ENCODE data around the gene RPTOR.
"Not testable (repeated sequence)": the region's sequence is repeated elsewhere in the genome, so short reads cannot be mapped to it uniquely, and the experiment has no call there.

The RPTOR gene

DNA sequence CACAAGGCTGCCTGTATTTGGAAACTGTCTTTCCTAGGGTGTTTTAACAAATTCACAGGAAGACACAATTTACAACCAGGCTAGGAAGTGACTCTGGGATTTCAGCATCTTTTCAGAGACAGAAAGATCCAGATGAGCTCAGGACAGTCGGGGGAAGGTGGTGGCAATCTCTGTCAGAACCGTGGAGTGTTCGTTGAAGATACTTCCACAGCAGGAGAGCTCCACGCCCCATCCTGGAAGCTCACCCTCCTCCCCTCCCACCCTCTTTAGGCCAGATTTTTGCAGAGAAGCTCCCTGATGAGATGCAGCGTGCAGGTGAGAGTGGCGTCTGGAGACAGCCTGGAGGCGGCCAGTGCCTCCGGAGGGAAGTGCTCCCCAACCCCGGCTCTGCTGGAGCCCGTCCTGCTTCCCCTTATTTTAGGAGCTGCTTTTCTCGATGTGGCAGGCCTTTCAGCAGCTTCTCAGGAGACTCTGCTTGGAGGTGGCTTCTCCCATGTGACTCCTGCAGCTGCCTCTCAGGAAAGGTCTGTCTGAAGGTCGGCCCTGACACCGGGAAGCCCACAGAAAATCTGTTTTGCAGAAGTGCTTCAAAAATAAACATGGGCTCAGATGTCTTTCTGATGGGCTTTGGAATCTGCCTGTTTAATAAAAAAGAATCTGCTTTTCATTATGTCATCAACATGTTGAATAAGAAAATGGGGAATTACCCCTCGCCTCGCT is 260.6 kb downstream of the RPTOR start:
- Histone ChIP-seq H3K36me3 (ENCODE audit: control insufficient read depth, insufficient read depth, low read length) (no peaks in the 10 kb centered on the region; the same call in 1 of the 2 replicates), H3K9me3 (ENCODE audit: control insufficient read depth, insufficient read depth, low read length) (no peaks in the 10 kb centered on the region), H3K27ac (ENCODE audit: low read length) (no peak overlapping the region), H3K4me3 (ENCODE audit: low read length) (no peak overlapping the region), H3K27me3 (ENCODE audit: control insufficient read depth, insufficient read depth, low read length) (no peaks in the 10 kb centered on the region), H3K4me1 (ENCODE audit: control insufficient read depth, insufficient read depth, low read length) (no peaks in the 10 kb centered on the region; the same call in 1 of the 2 replicates)
- WGBS (ENCODE audit: insufficient coverage, insufficient read length), result no CpG with 5 or more reads among the region's 15 CpGs
- DNase-seq (ENCODE audit: low read depth, low spot score), result no peak

DNA sequence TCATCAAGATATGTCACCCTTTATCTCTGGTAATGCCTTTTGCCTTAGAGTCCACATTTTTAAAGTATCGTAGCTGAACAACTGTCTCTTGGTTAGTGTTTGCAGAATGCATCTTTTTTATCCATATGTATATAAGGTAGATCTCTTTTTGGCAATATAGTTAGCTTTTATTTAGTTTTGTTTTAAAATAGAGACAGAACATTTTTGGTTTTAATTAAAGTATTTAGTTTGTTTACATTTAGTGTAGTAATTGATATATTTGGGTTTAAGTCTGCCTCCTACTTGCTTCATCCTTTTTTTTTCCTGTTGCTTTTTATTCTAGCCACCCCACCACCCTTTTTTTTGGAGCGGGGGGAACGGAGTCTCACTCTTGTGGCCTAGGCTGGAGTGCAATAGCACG is 262.4 kb downstream of the RPTOR start:
- no peak for DNase-seq (ENCODE audit: low read depth, low spot score)
- no peak overlapping the region for H3K27ac ChIP-seq (ENCODE audit: low read length)
- no peaks in the 10 kb centered on the region; the same call in 1 of the 2 replicates for H3K4me1 ChIP-seq (ENCODE audit: control insufficient read depth, insufficient read depth, low read length)
- no peaks in the 10 kb centered on the region for H3K27me3 ChIP-seq (ENCODE audit: control insufficient read depth, insufficient read depth, low read length)
- no CpG with 5 or more reads among the region's 4 CpGs for WGBS (ENCODE audit: insufficient coverage, insufficient read length)
- no peaks in the 10 kb centered on the region for H3K9me3 ChIP-seq (ENCODE audit: control insufficient read depth, insufficient read depth, low read length)
- no peaks in the 10 kb centered on the region for H3K36me3 ChIP-seq (ENCODE audit: control insufficient read depth, insufficient read depth, low read length)
- H3K4me3 ChIP-seq (ENCODE audit: low read length), result no peak overlapping the region

DNA sequence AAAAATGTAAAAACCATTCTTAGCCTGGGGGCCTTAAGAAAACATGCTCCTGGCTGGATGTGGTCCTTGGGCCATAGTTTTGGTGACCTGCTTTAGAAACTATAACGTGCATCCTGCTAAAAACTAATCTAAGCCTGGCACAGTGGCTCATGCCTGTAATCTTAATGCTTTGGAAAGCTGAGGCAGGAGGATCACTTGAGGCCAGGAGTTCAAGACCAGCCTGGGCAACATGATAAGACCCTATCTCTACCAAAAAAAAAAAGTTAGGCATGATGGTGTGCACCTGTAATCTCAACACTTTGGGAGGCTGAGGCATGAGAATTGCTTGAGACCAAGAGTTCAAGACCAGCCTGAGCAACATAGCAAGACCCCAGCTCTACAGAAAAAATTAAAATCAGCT is 263.2 kb downstream of the RPTOR start:
- no CpG with 5 or more reads among the region's 1 CpG for WGBS (ENCODE audit: insufficient coverage, insufficient read length)
- no peaks in the 10 kb centered on the region for H3K36me3 ChIP-seq (ENCODE audit: control insufficient read depth, insufficient read depth, low read length)

DNA sequence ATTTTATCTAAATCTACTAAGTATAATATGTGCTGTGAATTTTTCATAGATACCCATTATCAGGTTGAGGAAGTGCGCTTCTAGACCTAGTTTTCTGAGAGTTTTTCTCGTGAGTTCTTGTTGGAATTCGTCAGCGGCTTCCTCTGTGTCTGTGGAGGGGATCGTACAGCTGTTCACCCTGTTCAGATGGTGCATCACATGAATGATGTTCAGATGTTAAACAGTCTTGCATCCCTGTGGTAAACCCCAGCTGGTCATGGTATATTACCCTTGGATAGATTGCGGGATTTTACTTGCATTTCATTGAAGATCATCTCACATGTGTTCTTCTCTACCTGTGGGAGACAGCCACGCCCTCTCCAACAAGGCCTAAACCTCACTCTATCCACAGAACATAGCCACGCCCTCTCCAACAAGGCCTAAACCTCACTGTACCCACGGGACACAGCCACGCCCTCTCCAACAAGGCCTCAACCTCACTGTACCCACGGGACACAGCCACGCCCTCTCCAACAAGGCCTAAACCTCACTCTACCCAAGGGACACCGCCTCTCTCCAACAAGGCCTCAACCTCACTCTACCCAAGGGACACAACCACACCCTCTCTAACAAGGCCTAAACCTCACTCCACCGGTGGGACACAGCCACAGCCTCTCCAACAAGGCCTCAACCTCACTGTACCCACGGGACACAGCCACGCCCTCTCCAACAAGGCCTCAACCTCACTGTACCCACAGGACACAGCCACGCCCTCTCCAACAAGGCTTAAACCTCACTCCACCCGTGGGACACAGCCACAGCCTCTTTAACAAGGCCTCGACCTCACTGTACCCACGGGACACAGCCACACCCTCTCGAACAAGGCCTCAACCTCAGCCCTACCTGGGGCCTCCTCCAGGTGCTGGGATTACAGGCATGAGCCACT is 266.8 kb downstream of the RPTOR start:
- no peak overlapping the region for H3K4me3 ChIP-seq (ENCODE audit: low read length)
- H3K36me3 ChIP-seq (ENCODE audit: control insufficient read depth, insufficient read depth, low read length), result no peaks in the 10 kb centered on the region
- no peaks in the 10 kb centered on the region for H3K9me3 ChIP-seq (ENCODE audit: control insufficient read depth, insufficient read depth, low read length)
- no peak for DNase-seq (ENCODE audit: low read depth, low spot score)
- no peaks in the 10 kb centered on the region for H3K27me3 ChIP-seq (ENCODE audit: control insufficient read depth, insufficient read depth, low read length)
- H3K27ac ChIP-seq (ENCODE audit: low read length), result no peak overlapping the region
- no peaks in the 10 kb centered on the region for H3K4me1 ChIP-seq (ENCODE audit: control insufficient read depth, insufficient read depth, low read length)
- no CpG with 5 or more reads among the region's 21 CpGs for WGBS (ENCODE audit: insufficient coverage, insufficient read length)

More for the DNA sequence above, 263.2 kb downstream of the RPTOR start:
- Histone ChIP-seq H3K9me3 (ENCODE audit: control insufficient read depth, insufficient read depth, low read length) (no peaks in the 10 kb centered on the region), H3K27ac (ENCODE audit: low read length) (no peak overlapping the region), H3K4me3 (ENCODE audit: low read length) (no peak overlapping the region), H3K27me3 (ENCODE audit: control insufficient read depth, insufficient read depth, low read length) (no peaks in the 10 kb centered on the region), H3K4me1 (ENCODE audit: control insufficient read depth, insufficient read depth, low read length) (no peaks in the 10 kb centered on the region; the same call in 1 of the 2 replicates)
- DNase-seq (ENCODE audit: low read depth, low spot score), result no peak

DNA sequence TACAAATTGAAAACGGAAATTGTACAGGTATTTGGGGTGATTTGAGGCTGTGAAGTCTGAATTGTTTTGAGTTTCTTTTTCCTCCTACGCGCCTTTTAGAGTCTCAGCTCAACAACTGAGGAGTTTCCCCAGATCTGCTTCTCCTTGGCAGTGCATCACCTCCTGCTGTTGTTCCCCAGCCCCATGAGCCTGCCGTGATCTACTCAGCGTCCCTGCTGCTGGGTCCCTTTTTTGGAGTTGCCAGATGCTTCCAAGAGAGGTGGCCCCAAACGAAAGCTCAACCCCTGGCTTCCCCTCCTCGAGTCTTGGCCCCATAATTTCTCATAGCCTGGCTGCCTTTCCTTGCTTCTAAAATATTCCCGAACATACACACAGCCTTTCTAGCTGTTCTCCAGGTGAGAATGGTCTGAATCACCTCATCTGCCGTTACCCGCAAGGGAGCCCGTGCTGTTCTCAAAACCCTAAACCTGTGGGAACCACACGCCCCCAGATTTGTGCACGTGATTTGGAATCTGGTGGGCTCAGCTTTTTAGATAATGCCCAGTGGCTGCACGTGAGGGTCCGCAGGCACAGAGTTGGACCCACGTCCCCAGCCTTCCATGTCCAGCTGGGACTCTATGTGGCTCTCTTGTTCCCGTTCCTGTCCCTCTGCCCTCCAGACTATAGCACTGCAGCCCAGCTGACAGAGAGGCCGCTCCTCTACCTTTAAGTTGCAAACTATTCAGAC is 267.9 kb downstream of the RPTOR start:
- no peak overlapping the region for H3K27ac ChIP-seq (ENCODE audit: low read length)
- WGBS (ENCODE audit: insufficient coverage, insufficient read length), result no CpG with 5 or more reads among the region's 18 CpGs
- H3K4me3 ChIP-seq (ENCODE audit: low read length), result no peak overlapping the region
- H3K9me3 ChIP-seq (ENCODE audit: control insufficient read depth, insufficient read depth, low read length), result no peaks in the 10 kb centered on the region
- no peaks in the 10 kb centered on the region for H3K4me1 ChIP-seq (ENCODE audit: control insufficient read depth, insufficient read depth, low read length)
- no peaks in the 10 kb centered on the region for H3K27me3 ChIP-seq (ENCODE audit: control insufficient read depth, insufficient read depth, low read length)
- H3K36me3 ChIP-seq (ENCODE audit: control insufficient read depth, insufficient read depth, low read length), result no peaks in the 10 kb centered on the region
- DNase-seq (ENCODE audit: low read depth, low spot score), result no peak

DNA sequence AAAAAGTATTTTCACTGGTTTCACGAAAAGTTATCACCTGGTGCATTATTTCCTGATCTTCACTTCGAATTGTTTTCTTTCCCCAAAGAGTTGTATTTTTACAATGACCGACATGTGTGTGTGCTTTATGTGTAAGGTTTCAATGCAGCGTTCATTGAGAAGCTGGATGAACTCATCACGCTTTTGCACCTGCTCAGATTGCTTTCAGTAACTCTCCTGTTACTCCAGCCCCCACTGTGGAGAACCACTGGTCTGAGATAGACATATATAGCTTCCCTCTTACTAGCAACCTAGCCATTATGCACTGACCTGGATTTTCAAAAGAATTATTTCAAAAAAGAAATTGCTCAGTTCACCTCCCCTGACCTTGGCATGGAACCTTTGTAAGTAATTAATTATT is 268.7 kb downstream of the RPTOR start:
- H3K4me1 ChIP-seq (ENCODE audit: control insufficient read depth, insufficient read depth, low read length), result no peaks in the 10 kb centered on the region
- no peaks in the 10 kb centered on the region for H3K27me3 ChIP-seq (ENCODE audit: control insufficient read depth, insufficient read depth, low read length)
- no peak overlapping the region for H3K4me3 ChIP-seq (ENCODE audit: low read length)
- no peak overlapping the region for H3K27ac ChIP-seq (ENCODE audit: low read length)
- no CpG with 5 or more reads among the region's 5 CpGs for WGBS (ENCODE audit: insufficient coverage, insufficient read length)
- DNase-seq (ENCODE audit: low read depth, low spot score), result no peak
- no peaks in the 10 kb centered on the region for H3K9me3 ChIP-seq (ENCODE audit: control insufficient read depth, insufficient read depth, low read length)
- no peaks in the 10 kb centered on the region for H3K36me3 ChIP-seq (ENCODE audit: control insufficient read depth, insufficient read depth, low read length)

DNA sequence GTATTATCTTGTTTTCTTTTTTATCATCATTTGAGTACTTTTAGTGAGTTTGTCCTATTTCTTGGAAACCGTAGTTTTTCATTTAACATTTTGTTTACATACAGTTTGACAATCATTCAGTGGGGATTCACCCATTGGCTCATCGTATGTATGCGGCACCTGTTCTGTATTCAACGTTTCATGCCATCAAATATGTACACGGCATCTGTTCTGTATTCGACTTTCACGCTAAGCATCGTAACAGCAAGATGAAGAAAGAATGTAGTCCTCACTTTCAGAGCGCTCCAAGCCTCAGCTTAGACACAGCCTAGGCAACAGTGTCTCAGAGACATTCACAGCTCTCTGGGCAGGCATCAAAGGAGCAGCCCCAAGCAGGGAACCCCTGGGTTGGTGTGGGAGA is 269.9 kb downstream of the RPTOR start:
- H3K4me1 ChIP-seq (ENCODE audit: control insufficient read depth, insufficient read depth, low read length), result no peaks in the 10 kb centered on the region
- no peaks in the 10 kb centered on the region for H3K9me3 ChIP-seq (ENCODE audit: control insufficient read depth, insufficient read depth, low read length)
- DNase-seq (ENCODE audit: low read depth, low spot score), result no peak
- no peak overlapping the region for H3K4me3 ChIP-seq (ENCODE audit: low read length)
- WGBS (ENCODE audit: insufficient coverage, insufficient read length), result no CpG with 5 or more reads among the region's 9 CpGs
- no peak overlapping the region for H3K27ac ChIP-seq (ENCODE audit: low read length)
- no peaks in the 10 kb centered on the region for H3K36me3 ChIP-seq (ENCODE audit: control insufficient read depth, insufficient read depth, low read length)
- no peaks in the 10 kb centered on the region for H3K27me3 ChIP-seq (ENCODE audit: control insufficient read depth, insufficient read depth, low read length)

DNA sequence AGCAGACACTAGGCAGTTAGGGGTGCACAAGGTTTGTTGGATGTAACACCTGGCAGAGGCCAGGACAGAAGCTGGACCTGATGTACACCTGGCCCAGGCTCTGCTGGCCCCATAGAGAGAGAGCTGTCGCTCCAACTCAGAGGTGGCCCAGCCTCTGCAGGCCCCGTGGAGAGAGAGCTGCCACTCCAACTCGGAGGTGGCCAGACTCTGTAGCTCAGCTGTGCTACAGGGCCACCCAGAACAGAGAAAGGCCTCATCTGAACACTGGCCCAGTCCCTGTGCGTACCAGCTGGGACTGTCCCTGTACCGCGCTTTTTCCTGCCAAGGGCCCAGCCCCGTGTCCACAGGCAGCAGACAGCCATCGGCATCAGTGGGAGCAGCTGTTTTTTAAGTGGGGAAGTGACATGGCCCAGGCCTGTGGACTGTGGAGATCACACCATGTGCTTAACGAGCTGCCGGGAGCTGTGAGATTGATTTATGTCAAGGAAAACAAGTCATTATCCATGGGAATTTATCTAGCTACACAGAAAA is 270.6 kb downstream of the RPTOR start:
- H3K9me3 ChIP-seq (ENCODE audit: control insufficient read depth, insufficient read depth, low read length), result no peaks in the 10 kb centered on the region
- no peaks in the 10 kb centered on the region for H3K4me1 ChIP-seq (ENCODE audit: control insufficient read depth, insufficient read depth, low read length)
- H3K27me3 ChIP-seq (ENCODE audit: control insufficient read depth, insufficient read depth, low read length), result no peaks in the 10 kb centered on the region
- H3K4me3 ChIP-seq (ENCODE audit: low read length), result no peak overlapping the region
- DNase-seq (ENCODE audit: low read depth, low spot score), result no peak
- WGBS (ENCODE audit: insufficient coverage, insufficient read length), result no CpG with 5 or more reads among the region's 10 CpGs
- no peaks in the 10 kb centered on the region for H3K36me3 ChIP-seq (ENCODE audit: control insufficient read depth, insufficient read depth, low read length)
- no peak overlapping the region for H3K27ac ChIP-seq (ENCODE audit: low read length)

DNA sequence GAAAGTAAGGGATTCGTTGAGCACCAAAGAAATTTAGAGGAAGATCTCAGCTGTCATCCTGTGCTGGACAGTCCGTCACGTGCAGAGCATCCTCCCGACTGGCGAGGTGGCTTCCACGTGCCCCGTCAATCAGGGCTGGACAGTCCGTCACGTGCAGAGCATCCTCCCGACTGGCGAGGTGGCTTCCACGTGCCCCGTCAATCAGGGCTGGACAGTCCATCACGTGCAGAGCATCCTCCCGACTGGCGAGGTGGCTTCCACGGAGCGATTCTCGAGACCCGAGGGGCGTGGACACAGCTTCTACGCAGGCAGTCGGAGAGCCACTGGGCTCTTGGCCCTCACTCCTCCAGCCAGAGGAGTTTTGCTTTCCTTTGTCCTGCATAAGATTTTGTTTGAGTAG is 271.1 kb downstream of the RPTOR start:
- DNase-seq (ENCODE audit: low read depth, low spot score); H3K36me3 ChIP-seq (ENCODE audit: control insufficient read depth, insufficient read depth, low read length); H3K27me3 ChIP-seq (ENCODE audit: control insufficient read depth, insufficient read depth, low read length); H3K27ac ChIP-seq (ENCODE audit: low read length); H3K4me3 ChIP-seq (ENCODE audit: low read length); H3K4me1 ChIP-seq (ENCODE audit: control insufficient read depth, insufficient read depth, low read length); H3K9me3 ChIP-seq (ENCODE audit: control insufficient read depth, insufficient read depth, low read length): not testable (repeated sequence)
- WGBS (ENCODE audit: insufficient coverage, insufficient read length), result no CpG with 5 or more reads among the region's 23 CpGs
